Heart left ventricle (tissue), 13 donors: Measurements from ENCODE around the gene CEACAM1.
A peak's percentile ranks its signal among the peaks of the same experiment; 100 is the strongest.

Experiments
- POLR2A ChIP-seq, 2 donors: fragments of 450-650 bp; IDR thresholded peaks; one replicate each; pipeline ENCODE4 v1.6.1; 2017; ENCODE audit warnings: antibody characterized with exemption in 2 of 2, mild to moderate bottlenecking in 2 of 2, moderate library complexity in 2 of 2
- TF ChIP-seq, protein P1 (sequence below), 12 donors: fragments of 200-600 bp; sonication (generic) in 4 of 12; IDR thresholded peaks; one replicate each; pipeline versions ENCODE4 v1.5.0 to v1.8.0; 2018 to 2022; ENCODE audit warnings: antibody characterized with exemption in 12 of 12, mild to moderate bottlenecking in 5 of 12
- donor health status: ischemic (EF 13 %, LVEDD 7.1; RV severe dilation, severe dysfunction).
- donor health status: DM: no; HTN: yes; CAD: no.
- donor health status: DM: no; HTN: no; CAD: no.
- donor health status: ischemic (EF 25% LVEDD 6.9; RV normal size, moderate dysfunction).
- donor health status: ischemic (EF 25% LVEDD 5.7; RV mildly dilated, moderate dysfunction).
- donor health status: ischemic (EF 35%, LVEDD 5.7; RV mildly dilated, moderate dysfunction).
- donor health status: nonischemic (EF 11% LVEDD 7.7; RV severe dilation, severe dysfunction).
- donor health status: DM: yes; HTN: yes; CAD: no.
- donor health status: PGD.
- donor health status: ischemic (EF 29% LVEDD 5.4; RV normal size, mild dysfunction).
- donor health status: nonischemic (EF 23%, LVEDD 6.1; RV moderate dilation, normal function).

DNA sequence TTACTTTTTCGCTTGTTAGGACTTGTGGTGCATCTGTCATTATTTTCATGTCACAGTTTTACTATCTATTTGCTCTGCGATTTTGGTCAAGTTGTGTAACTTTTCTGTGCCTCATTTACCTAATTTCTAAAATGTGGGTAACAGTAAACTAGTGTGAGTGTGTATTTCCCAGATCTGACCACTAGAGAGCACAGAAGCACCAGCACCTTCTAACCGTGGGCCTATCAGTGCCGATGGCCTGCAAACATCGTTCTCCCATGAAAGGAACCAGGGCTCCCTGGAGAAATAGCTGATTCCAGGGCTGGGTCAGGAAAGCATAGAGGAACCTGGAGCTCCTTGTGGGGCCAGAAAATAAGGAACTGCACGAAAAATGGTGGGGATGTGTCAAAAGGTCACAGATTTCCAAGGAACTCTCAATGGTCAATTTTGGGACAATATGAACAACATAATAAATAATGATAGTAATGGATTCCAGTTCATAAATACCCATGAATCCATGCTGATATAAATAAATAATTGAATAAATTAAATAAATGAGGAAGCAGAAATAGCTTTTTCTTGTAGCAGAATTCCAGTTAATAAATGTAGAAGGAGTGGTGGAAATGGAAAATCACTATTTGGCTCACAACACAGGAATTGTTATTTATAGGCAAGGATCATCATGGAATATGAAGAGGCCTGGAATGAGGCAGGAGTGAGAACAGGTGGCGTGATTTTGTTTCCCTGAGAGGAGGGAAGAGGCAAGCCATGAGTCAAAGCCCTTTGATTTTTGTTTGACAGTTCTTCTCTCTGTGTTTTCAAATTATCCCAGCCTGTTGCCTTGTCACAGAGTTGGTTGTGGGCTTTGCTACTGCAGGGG is 35.3 kb upstream of the CEACAM1 start:
- TF ChIP-seq, protein P1, sequence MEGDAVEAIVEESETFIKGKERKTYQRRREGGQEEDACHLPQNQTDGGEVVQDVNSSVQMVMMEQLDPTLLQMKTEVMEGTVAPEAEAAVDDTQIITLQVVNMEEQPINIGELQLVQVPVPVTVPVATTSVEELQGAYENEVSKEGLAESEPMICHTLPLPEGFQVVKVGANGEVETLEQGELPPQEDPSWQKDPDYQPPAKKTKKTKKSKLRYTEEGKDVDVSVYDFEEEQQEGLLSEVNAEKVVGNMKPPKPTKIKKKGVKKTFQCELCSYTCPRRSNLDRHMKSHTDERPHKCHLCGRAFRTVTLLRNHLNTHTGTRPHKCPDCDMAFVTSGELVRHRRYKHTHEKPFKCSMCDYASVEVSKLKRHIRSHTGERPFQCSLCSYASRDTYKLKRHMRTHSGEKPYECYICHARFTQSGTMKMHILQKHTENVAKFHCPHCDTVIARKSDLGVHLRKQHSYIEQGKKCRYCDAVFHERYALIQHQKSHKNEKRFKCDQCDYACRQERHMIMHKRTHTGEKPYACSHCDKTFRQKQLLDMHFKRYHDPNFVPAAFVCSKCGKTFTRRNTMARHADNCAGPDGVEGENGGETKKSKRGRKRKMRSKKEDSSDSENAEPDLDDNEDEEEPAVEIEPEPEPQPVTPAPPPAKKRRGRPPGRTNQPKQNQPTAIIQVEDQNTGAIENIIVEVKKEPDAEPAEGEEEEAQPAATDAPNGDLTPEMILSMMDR (IDR thresholded peaks at IDR 0.05), result peak; percentile 40 to 67 (median 54)
- TF ChIP-seq POLR2A (IDR thresholded peaks at IDR 0.05), result no peak
